Endothelial cell of umbilical vein (primary cell): ENCODE results near the gene ZDHHC7. TPM values are rescaled to one million over a fixed set of nuclear protein-coding genes. Genes with fewer than 3 reads are reported as not detected.

Experiments
- BruUV-seq: library from RNA; stranded (reverse); fragments of 400-500 nt; replicated peaks from 2 replicates; lab custom pipeline; 2021; lab: Mats Ljungman, UMichigan
- CTCF ChIA-PET: fragments of 300-600, 350-600 bp; sonication (Branson Sonifier 250); formaldehyde crosslinking; loops from one replicate; lab custom pipeline; 2021; ENCODE audit warnings: antibody characterized with exemption, inconsistent platforms; lab: Charles Lee
- POLR2A ChIA-PET: fragments of 300-600, 350-600 bp; sonication (Branson Sonifier 250); formaldehyde crosslinking; loops from one replicate; lab custom pipeline; 2021; ENCODE audit warnings: antibody characterized with exemption, inconsistent platforms; lab: Charles Lee
- DNase-seq: peaks from one replicate; pipeline ENCODE4 v3.0.0-alpha.2; 2011; ENCODE audit warnings: low read depth, low spot score
- FAIRE-seq: peaks from 2 replicates; lab custom pipeline; 2011; peaks lifted over from hg19 to GRCh38; lab: Jason Lieb, UNC
- H2AFZ ChIP-seq: 2 replicates; pipeline ENCODE4 v1.6.0; 2012; ENCODE audit warnings: low read depth, low read length, control low read depth, inconsistent platforms
- H3K27ac ChIP-seq: 2 replicates; pipeline ENCODE4 v1.5.1; 2011; ENCODE audit warnings: low read depth, mild to moderate bottlenecking, control low read depth, low read length, moderate library complexity; ENCODE audit not compliant: insufficient read depth
- H3K27me3 ChIP-seq, 2 experiments: 2 replicates each; pipeline versions ENCODE4 v1.6.0 to v1.6.1; 2011; ENCODE audit warnings: low read length in 2 of 2, mixed read lengths in 1 of 2; ENCODE audit not compliant: control insufficient read depth in 2 of 2, insufficient read depth in 2 of 2
- H3K36me3 ChIP-seq, 2 experiments: 2 replicates in 1 of 2; 3 replicates in 1 of 2; pipeline ENCODE4 v1.5.1; 2011; ENCODE audit warnings: low read length in 2 of 2, mild to moderate bottlenecking in 1 of 2, moderate library complexity in 1 of 2; ENCODE audit not compliant: control insufficient read depth in 2 of 2, insufficient read depth in 2 of 2; ENCODE audit errors: extremely low read depth in 1 of 2
- H3K4me1 ChIP-seq: 3 replicates; pipeline ENCODE4 v1.5.1; 2011; ENCODE audit warnings: mild to moderate bottlenecking, low read length; ENCODE audit not compliant: control insufficient read depth, insufficient read depth; ENCODE audit errors: extremely low read depth
- H3K4me2 ChIP-seq: 2 replicates; pipeline ENCODE4 v1.6.1; 2011; ENCODE audit warnings: low read length, control low read depth, mixed read lengths; ENCODE audit not compliant: insufficient read depth
- H3K4me3 ChIP-seq, 3 experiments: fragments of 200-600 bp in 1 of 3; sonication (generic), shearing (Covaris generic) in 1 of 3; replicated peaks in 1 of 3; 2 replicates each; pipeline ENCODE4 v1.5.1; 2011 to 2016; ENCODE audit warnings: control low read depth in 3 of 3, low read length in 3 of 3, mild to moderate bottlenecking in 2 of 3, inconsistent platforms in 1 of 3, low read depth in 1 of 3, moderate library complexity in 1 of 3; ENCODE audit not compliant: insufficient read depth in 1 of 3
- H3K79me2 ChIP-seq: 2 replicates; pipeline ENCODE4 v1.6.0; 2012; ENCODE audit warnings: low read length, inconsistent platforms; ENCODE audit not compliant: control insufficient read depth, insufficient read depth
- H3K9ac ChIP-seq: replicated peaks from 2 replicates; pipeline ENCODE3; 2011; ENCODE audit warnings: low read length, control low read depth; ENCODE audit not compliant: insufficient read depth; ENCODE audit errors: extremely low read depth
- H3K9me1 ChIP-seq: replicated peaks from 3 replicates; pipeline ENCODE4 v1.6.0; 2011; ENCODE audit warnings: mild to moderate bottlenecking, low read length; ENCODE audit not compliant: control insufficient read depth, insufficient read depth; ENCODE audit errors: extremely low read depth
- H3K9me3 ChIP-seq: replicated peaks from 2 replicates; pipeline ENCODE4 v1.5.1; 2012; ENCODE audit warnings: low read length, inconsistent platforms; ENCODE audit not compliant: control insufficient read depth, insufficient read depth
- H4K20me1 ChIP-seq: replicated peaks from 2 replicates; pipeline ENCODE3; 2011; ENCODE audit warnings: mild to moderate bottlenecking, low read length; ENCODE audit not compliant: control insufficient read depth, insufficient read depth; ENCODE audit errors: extremely low read depth
- EZH2 ChIP-seq: IDR thresholded peaks from 2 replicates; pipeline ENCODE4 v1.6.1; 2012; ENCODE audit warnings: borderline replicate concordance, low read depth, mild to moderate bottlenecking, moderate library complexity, low read length, inconsistent platforms; ENCODE audit not compliant: severe bottlenecking
- FOS ChIP-seq: IDR thresholded peaks from 2 replicates; pipeline ENCODE4 v1.6.1; 2011; ENCODE audit warnings: mild to moderate bottlenecking, low read length, moderate library complexity, borderline replicate concordance; ENCODE audit not compliant: insufficient read depth
- GATA2 ChIP-seq: IDR thresholded peaks from 2 replicates; pipeline ENCODE4 v1.7.0; 2011; ENCODE audit warnings: low read depth, mild to moderate bottlenecking, moderate library complexity, mixed read lengths, low read length; ENCODE audit not compliant: insufficient read length, insufficient read depth
- JUN ChIP-seq: IDR thresholded peaks from 2 replicates; pipeline ENCODE4 v1.6.1; 2011; ENCODE audit warnings: borderline replicate concordance, low read depth; ENCODE audit not compliant: insufficient read length, insufficient read depth
- MYC ChIP-seq: IDR thresholded peaks from one replicate; pipeline ENCODE4 v1.6.1; 2011; ENCODE audit warnings: mild to moderate bottlenecking, low read depth, low read length
- POLR2A ChIP-seq: IDR thresholded peaks from 2 replicates; pipeline ENCODE4 v1.6.1; 2012; ENCODE audit warnings: low read depth, mild to moderate bottlenecking, control low read depth, low read length
- POLR2AphosphoS5 ChIP-seq: IDR thresholded peaks from 2 replicates; pipeline ENCODE4 v1.6.1; 2012; ENCODE audit warnings: low read depth, mild to moderate bottlenecking, control low read depth, low read length, moderate library complexity; ENCODE audit not compliant: insufficient read depth
- dilution Hi-C: fragments of 300-500 bp; cut with MboI; formaldehyde crosslinking; loops from one replicate; pipeline ENCODE4 v1.15.0; 2019; ENCODE audit warnings: low sequenced_read_pairs; ENCODE audit not compliant: extremely low pct_ligation_motif_present
- intact Hi-C: fragments of 100-400 bp; cut with micrococcal nuclease; formaldehyde crosslinking; loops from one replicate; pipeline ENCODE4 v1.10.0; 2022
- polyA plus RNA-seq, 4 experiments: library from polyadenylated mRNA; depleted of rRNA in 3 of 4; stranded (reverse) in 3 of 4; unstranded in 1 of 4; fragments of >200 nt; gene quantifications; 2 replicates each; pipeline versions ENCODE4 v1.2.1 to v1.2.3, GENCODE V29; 2011 to 2012; ENCODE audit warnings: missing spikeins in 1 of 4
- total RNA-seq: library from RNA; stranded (reverse); gene quantifications from 2 replicates; pipeline ENCODE4 v1.2.3, GENCODE V29; 2021
- TF ChIP-seq, protein P1 (sequence below), 2 donors: IDR thresholded peaks; 1 replicate in 1 of 2; 2 replicates in 1 of 2; pipeline ENCODE4 v1.5.1; 2011; ENCODE audit warnings: low read length in 2 of 2, mild to moderate bottlenecking in 2 of 2, moderate library complexity in 2 of 2, control low read depth in 1 of 2, inconsistent platforms in 1 of 2, low read depth in 1 of 2; ENCODE audit not compliant: insufficient read depth in 1 of 2; ENCODE audit errors: extremely low read depth in 1 of 2
- TF ChIP-seq, protein P2 (sequence below): IDR thresholded peaks from 2 replicates; pipeline ENCODE4 v1.6.1; 2011; ENCODE audit not compliant: insufficient read depth, insufficient read length

The ZDHHC7 gene
- total and polyA plus RNA-seq, 2 donors (not counting 3 experiments of a cell fraction or from before 2014, with no cell fraction given): 44.1 to 46.2 TPM

DNA sequence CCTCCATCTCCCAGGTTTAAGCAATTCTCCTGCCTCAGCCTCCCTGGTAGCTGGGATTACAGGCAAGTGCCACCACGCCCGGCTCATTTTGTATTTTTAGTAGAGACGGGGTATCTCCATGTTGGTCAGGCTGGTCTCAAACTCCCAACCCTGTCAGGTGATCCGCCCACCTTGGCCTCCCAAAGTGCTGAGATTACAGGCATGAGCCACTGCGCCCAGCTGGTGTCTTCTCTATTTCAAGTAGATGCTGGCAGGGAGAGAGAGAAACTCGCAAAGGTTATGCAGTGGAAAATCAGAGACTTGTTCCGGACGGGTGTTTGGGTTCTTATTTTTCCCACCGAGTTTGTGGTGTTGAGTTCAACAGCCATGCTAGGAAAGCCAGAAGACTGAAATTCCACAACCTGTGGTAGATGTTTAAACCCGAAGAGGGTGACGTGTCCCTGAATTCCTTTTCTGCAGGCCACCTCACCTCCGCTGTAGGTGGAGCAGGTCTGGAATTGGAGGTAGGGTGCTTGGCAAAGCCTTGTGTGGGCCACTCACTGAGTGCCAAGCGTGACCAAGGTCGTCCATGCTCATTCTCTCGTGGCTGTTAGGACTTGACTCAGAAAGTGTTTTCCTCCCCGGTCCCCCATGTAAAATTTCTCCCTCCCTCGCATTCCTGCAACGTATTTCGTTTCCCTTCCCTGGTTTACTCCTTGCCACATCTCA lies 7.3 kb upstream of the ZDHHC7 start:
- Histone ChIP-seq H3K4me2 (no peak overlapping the region), H3K27ac (no peak overlapping the region), H2AFZ (no peak overlapping the region), H3K9me1 (no peaks in the 10 kb centered on the region), H3K79me2 (no peaks in the 10 kb centered on the region), H3K4me1 (peaks cover 4% of the 10 kb centered on the region), H4K20me1 (no peaks in the 10 kb centered on the region), H3K27me3 (peaks cover 2 to 5% of the 10 kb centered on the region in 2 experiments), H3K9ac (no peak overlapping the region), H3K9me3 (no peaks in the 10 kb centered on the region), H3K4me3 (no peak overlapping the region), H3K36me3 (no peaks in the 10 kb centered on the region)
- no peak for FAIRE-seq
- BruUV-seq: no TSS peak
- TF ChIP-seq FOS (no peak), MYC (no peak), EZH2 (no peak), GATA2 (no peak), JUN (no peak), POLR2AphosphoS5 (no peak), POLR2A (no peak)
- TF ChIP-seq, protein P1, sequence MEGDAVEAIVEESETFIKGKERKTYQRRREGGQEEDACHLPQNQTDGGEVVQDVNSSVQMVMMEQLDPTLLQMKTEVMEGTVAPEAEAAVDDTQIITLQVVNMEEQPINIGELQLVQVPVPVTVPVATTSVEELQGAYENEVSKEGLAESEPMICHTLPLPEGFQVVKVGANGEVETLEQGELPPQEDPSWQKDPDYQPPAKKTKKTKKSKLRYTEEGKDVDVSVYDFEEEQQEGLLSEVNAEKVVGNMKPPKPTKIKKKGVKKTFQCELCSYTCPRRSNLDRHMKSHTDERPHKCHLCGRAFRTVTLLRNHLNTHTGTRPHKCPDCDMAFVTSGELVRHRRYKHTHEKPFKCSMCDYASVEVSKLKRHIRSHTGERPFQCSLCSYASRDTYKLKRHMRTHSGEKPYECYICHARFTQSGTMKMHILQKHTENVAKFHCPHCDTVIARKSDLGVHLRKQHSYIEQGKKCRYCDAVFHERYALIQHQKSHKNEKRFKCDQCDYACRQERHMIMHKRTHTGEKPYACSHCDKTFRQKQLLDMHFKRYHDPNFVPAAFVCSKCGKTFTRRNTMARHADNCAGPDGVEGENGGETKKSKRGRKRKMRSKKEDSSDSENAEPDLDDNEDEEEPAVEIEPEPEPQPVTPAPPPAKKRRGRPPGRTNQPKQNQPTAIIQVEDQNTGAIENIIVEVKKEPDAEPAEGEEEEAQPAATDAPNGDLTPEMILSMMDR (IDR thresholded peaks at IDR 0.05; ENCODE audit: extremely low read depth in 1 of 2, insufficient read depth in 1 of 2, low read depth in 1 of 2, low read length in 2 of 2): no peak
- TF ChIP-seq, protein P2, sequence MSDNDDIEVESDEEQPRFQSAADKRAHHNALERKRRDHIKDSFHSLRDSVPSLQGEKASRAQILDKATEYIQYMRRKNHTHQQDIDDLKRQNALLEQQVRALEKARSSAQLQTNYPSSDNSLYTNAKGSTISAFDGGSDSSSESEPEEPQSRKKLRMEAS: no peak
- ChIA-PET POLR2A (no interaction called here), CTCF (no interaction called here)
- dilution Hi-C loops: no loop called here
- no peak for DNase-seq
- intact Hi-C loops: no loop called here
